ENCODE measurements around the gene ESD. TPM values are rescaled to one million over a fixed set of nuclear protein-coding genes. Genes with fewer than 3 reads are reported as not detected.
"Not testable (repeated sequence)": the region's sequence is repeated elsewhere in the genome, so short reads cannot be mapped to it uniquely, and the experiment has no call there.

The ESD gene
- total RNA-seq, 1 donor from 2014 or later: 86.4 TPM

DNA sequence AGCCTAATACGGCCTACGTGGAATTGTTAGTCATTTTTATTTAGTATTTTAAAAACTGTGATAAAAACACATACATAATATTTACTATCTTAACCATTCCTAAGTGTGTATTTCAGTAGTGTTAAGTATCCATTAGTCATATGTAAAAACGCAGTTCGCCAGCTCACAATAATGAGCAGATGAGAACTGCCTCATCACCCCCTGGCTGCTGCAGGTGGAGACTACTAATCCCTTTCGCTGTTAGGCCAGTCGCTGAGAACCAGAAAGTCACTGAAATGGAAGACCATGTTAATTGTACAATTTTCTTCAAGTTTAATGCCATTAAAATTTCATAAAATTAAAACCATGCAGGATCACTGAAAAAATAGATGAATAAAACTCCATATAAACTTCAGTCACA is 1.6 kb downstream of the ESD start:
- no peak for DNase-seq (ENCODE audit: low read depth in 2 of 2)

DNA sequence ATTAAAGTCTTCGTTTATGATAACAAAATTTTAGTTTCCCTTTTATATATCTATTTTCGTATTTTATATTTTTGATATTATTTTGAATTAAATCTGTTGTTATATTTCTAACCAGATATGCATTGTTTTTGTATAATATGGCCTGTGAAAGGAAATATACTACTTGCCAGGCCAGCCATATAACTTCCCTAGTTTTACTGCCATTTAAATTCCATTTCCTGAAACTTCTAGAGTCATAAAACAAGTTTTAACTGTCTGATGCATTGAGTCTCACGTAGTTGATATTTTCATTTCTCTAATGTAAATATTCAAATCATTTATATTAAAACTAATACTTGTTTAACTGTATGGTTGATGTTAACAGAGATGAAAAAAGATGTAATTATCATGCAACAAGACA is 13.5 kb downstream of the ESD start:
- no peak for DNase-seq (ENCODE audit: low read depth in 2 of 2)

DNA sequence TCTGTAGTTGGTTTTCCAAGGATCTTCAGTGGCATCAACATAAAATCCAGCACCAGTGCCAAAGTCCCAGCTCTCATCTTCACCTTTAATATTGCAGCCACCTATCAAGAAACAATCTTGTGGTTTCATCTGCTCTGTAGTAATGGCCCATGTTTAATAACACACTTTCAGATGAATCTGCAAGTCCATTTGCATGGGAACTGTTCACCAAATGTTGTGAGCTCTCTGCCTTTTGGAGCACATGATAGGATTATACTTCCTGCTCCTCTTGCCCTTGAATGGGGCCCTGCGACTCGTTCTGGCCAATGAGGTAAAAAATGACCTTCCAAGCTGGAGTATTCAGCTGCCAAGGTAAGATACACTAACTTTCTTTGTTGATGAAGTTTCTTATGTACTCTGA is 14.3 kb downstream of the ESD start:
- no peak for DNase-seq (ENCODE audit: low read depth in 2 of 2)

DNA sequence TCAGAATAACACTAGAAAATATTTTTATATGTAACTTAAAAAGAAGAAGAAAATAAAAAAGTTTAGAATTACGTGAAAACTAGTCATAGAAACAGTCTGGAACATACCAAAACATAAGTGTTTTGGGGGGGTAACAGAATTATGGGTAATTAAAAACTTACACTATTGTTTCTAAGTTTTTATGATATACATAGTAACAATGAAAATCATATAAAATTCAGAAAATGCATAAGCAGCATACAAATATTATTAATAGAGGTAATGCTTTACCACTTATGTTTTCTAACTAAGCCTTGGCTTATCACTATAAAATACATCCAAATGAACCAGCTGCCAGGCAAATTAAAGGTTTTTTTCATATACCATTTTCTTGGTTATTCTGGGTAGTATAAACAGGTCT is 14.9 kb downstream of the ESD start:
- DNase-seq (ENCODE audit: low read depth in 2 of 2): no peak

DNA sequence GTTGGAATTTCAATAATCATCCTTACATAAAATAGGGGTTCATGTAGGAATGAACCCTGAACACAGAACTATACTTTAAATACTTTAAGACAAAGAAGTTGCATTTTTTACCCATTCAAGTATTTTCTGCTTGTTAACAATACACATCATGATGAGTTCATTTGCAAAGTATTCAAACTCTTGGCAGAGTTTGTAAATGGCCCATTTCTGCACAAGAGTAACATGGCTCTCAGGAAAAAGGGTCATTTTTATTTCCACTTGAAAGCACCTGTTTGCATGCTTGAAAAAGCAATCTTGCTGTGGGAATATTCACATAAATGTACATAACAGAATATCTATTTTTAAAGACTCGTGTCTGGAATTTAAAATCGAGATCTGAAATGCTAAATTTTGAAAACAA is 18.1 kb downstream of the ESD start:
- DNase-seq (ENCODE audit: low read depth in 2 of 2): peak; percentile 67 to 71

DNA sequence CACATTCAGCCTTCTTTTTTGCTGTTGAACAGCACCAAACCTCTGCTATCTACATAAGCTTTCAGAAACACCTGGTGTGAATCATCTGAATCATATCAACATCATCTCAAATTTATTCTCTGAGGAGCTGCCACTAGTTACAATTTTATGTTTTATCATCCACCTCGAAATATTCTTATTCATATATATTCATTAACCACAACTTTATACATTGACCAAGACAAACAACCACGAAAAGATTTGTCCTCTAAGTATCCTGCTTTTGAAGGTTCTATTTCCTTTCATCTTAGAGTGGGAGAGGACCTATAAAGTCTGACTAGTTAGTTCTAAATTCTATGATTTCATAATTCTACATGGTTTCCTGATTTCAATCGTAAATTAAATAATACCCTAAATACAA is 18.9 kb downstream of the ESD start:
- no peak for DNase-seq (ENCODE audit: low read depth in 2 of 2)

DNA sequence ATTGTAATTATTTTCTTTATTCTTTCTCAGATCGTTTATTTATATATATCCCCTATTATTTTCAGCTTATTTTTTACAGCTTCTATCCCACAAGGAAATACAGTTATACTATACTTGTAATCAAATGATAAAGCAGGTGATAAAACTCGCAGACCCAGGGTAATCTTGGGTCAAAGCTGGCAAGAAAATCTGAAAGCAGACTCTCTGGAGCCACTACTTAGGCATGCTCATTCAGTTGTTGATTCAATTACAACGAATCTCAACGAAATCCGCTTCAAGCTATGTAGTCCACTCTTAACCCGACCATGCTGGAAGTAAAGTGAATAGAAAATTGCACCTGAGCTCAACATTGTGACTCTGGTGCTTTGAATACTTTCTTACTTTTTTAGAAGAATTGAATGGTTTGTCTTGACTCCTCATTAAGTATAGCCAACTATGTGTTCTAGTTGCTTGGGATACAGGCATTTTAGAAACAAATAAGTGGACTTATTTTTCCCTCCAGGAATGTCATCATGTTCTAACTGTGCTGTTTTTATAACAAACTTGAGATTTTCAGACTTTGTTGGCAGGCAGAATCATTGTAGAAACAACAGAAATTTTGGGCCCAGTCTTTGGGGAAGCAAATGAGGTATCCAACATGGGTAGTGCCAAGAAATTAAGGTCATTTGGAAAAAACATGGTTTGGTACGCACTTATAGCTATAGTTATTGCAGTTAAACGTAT is 21.4 kb downstream of the ESD start:
- no peak for DNase-seq (ENCODE audit: low read depth in 2 of 2)

DNA sequence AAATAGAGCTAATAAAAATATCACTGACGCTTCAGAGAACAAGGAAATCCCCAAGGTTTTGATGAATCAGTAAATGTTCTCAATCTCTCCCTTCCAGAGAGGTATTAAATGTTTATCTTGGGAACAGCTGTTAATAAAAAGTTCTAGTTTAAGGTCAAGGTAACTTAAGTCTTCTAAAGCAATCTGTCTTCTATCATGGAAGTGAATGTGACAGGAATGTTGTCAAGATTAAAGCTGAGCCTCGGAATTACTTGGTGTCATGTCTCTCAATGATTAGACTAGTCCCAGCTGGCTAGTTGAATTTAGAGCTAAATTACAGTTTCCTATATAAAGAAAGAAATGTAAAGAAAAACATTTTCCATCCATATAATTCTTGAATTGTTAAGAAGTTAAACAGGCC is 23.4 kb downstream of the ESD start:
- DNase-seq (ENCODE audit: low read depth in 2 of 2): no peak

DNA sequence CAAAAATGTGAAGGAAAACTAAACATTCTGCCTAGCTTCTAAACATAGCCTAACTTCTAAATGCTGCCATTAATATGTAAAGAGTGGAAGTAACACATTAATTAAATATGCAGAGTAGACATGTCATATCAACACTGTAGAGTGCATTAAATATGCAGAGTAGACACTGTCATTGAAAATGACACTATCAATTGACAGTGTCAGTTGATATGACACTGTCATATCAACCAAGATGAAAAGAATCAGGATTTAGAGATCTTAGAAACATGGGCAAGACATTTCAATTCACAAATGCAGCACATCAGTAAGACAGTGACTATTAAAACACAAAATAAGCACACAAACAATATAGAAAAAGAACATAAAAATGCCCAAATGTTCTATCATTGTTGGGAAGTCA is 25.3 kb downstream of the ESD start:
- DNase-seq (ENCODE audit: low read depth in 2 of 2): no peak

DNA sequence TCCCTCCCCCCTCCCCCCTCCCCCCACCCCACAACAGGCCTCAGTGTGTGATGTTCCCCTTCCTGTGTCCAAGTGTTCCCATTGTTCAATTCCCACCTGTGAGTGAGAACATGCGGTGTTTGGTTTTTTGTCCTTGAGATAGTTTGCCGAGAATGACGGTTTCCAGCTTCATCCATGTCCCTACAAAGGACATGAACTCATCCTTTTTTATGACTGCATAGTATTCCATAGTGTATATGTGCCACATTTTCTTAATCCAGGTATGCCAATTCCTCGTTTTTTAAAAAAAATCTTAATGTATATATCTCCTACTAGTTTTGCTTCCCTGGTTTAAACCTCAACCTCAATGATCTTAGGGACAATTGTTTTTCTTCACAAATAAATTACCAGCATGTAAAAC is 27.0 kb downstream of the ESD start:
- not testable (repeated sequence) for DNase-seq (ENCODE audit: low read depth in 2 of 2)

DNA sequence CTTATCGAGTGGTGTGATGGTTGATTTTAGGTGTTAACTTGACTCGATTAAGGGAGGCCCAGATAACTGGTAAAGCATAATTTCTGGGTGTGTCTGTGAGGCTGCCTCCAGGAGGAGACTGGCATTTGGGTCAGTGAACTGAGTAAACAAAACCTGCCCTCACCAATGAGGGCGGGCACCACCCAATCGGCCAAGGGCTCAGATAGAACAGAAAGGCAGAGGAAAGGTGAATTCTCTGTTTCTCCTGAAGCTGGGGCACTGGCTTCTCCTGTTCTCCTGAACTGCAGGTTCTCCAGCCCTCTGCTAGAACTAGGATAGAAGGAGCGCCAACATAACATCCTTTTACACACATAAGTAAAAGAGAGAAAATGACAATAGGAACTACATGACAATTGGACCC is 35.1 kb downstream of the ESD start:
- DNase-seq (ENCODE audit: low read depth in 2 of 2): no peak

DNA sequence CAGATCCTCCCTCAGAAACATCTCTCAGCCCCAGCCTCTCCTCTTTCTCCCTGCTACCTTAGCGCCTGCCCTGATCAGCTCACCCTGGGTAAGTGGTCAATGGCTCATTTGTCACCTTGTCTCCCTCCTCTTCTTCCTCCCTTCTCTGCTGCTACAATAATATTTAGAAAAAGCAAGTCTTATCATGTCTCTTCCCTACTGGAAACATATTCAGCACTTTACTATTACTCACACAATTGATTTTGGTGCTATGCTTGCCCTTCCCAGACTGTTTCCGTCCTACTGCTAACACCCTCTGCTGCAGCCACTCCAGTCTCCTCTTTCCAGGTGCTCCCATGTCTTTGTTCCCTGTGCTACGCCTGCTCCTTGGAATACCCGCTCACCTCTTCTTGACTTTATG is 35.8 kb downstream of the ESD start:
- no peak for DNase-seq (ENCODE audit: low read depth in 2 of 2)

DNA sequence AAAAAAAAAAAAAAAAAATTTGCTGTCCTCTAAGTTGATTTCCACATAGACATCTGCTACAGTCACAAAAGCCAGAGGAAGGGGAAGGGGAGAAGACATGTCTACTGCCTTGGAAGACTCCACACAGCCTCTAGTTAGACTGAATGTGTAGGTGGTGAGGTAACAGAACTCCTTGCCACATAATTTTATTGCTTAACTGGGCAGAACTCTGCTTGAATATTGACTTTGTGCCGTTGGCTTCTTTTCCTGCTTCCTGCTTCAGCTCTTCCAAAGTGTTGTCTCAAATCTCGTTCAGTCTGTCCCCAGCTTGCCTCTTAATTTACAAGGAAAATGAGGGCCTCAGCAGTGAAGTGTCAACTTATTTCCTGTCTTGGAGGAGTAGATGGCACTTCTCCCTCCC is 37.1 kb downstream of the ESD start:
- no peak for DNase-seq (ENCODE audit: low read depth in 2 of 2)

DNA sequence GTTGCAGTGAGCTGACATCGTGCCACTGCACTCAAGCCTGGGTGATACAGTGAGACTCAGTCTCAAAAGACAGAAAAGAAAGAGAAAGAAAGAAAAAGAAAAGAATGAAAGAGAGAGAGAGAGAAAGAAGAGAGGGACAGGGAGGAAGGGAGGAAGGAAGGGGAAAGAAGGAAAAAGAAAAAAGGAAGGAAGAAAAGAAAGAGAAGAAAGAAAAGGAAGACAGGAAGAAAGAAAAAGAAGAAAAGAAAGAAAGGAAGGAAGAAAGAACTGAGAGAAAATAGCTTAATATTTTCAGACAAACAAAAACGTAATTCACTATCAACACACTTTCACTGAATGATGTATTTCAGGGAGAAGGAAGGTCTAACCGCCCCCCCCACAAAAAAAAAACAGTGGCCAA is 39.3 kb downstream of the ESD start:
- no peak for DNase-seq (ENCODE audit: low read depth in 2 of 2)

DNA sequence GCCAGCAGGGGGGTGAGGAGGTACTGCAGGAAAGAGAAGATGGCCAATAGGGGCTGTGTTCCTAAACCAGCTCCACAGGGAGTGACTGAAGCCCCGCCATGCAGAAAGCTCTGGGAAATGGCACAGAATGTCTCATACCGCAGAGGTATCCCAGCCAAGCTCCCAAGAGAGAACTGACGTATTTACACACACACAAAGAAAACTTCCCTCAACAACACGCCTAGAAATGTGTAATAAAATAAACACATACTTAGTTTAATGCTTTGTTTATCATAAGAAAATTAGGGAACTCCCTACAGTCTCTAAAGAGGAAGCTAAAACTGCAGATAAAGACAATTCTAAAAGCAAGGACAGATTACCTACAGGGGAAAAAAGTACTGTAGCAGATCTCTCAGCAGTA is 40.0 kb downstream of the ESD start:
- DNase-seq (ENCODE audit: low read depth in 2 of 2): peak in 1 of 2 donors; percentile 9

DNA sequence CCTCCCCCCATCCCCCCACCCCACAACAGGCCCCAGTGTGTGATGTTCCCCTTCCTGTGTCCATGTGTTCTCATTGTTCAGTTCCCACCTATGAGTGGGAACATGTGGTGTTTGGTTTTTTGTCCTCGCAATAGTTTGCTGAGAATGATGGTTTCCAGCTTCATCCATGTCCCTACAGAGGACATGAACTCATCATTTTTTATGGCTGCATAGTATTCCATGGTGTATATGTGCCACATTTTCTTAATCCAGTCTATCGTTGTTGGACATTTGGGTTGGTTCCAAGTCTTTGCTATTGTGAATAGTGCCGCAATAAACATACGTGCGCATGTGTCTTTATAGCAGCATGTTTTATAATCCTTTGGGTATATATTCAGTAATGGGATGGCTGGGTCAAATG is 41.5 kb downstream of the ESD start:
- not testable (repeated sequence) for DNase-seq (ENCODE audit: low read depth in 2 of 2)

DNA sequence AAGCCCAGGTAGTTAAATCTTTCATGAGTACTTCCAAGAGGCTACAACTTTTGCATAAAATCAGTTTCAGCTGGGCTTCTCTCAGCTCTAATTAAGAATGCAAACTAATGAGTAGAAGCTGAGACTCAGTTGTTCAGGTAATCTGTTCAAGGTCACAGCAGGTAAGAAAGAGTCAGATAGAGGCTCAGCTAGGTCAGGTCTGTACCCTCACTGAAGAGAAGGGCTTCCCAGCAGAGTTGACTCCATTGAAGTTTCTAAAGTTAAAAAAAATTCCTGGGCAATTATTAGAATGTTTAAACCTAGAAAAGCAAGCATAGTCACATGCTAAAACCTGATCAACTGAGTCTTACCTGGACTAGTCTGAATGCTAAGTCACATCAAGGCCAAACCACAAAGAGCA is 42.1 kb downstream of the ESD start:
- DNase-seq (ENCODE audit: low read depth in 2 of 2): no peak

DNA sequence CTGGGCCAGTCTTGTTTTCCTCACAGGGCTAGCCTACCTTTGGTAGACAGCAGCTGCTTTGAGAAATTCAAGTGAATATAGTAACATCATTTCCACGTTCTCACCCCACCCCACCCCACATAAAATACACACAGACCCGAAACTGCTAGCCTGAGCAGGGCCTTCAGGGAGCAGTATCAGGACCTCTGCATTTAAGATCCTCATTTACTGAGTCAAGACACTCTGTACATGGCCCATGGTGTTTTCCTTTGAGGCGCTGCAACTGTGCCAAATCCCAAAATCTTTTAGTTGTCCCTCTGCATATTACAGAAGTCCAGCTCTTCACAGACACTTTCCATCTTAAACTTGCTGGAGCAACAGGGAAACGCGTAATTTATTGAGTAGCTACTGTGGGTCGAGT is 43.0 kb downstream of the ESD start:
- no peak for DNase-seq (ENCODE audit: low read depth in 2 of 2)

DNA sequence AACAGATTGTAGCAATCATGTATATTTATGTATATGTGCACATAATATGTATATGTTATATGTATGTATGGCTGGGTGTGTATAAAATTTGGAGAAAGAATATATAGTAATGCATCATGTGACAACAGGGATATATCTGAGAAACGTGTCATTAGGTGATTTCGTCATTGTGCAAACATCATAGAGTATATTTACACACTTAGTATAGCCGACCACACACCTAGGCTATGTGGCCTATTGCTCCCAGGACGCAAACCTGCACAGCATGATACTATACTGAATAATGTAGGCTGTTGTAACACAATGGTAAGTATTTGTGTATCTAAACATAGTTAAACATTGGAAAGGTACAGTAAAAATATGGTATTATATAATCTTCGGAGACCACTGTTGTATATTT is 43.8 kb downstream of the ESD start:
- no peak for DNase-seq (ENCODE audit: low read depth in 2 of 2)

DNA sequence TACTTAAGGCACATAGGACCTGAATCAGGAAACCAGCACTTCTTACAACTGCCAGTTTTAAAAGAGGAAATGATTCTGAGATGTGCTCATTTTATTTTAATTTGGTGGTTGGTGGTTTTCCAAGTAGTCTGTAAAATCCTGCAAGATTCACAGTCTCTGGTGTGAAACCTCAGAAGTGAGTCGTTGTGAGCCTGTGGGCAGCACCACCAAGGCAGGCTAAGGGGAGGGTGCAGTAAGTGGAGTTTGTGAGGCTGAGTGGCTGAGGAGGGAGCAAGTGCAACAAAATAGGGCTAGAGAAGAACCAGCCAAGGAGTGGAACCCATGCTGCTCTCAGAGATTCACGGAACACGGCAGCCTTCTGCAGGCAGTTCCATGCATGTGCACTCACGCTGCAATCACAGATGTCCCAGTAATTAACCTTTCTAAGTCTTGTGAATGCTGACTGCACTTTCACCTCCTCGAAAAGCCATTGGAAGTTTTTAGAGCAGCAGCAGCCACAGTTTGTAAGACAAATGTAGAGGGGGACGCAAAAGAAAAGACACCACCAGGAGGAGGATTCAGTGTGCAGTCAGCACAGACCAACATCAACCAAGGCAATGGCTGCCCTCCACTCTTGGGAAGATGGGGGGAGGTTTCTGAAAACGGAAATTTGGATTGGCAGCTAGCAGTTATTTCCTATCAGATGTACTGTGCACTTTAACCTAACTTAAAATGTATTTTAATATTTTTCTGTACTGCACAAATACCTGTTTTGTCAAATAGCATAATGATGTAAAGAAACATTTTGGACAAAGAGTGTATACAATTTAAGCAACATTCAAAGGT is 44.9 kb downstream of the ESD start:
- peak; percentile 54 to 58 for DNase-seq (ENCODE audit: low read depth in 2 of 2)

DNA sequence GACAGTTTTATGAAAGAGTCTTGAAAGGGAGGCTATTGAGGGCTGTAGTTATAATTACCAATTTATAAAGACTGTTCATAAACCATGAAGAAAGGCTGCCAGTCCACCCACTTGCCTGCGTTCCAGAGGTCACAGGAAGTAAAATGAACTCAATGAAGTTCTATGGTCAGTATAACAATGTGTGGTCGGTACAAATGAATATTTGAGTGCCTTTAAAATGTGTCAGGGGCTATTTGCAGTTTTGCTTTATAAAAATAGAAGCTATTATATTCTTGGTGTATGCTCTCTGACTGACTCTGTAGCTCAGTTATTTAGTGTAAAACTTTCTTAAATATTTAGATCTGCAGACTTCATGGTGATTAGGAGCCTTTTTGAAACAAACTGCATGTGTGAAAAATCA is 47.0 kb downstream of the ESD start:
- DNase-seq (ENCODE audit: low read depth in 2 of 2): no peak

DNA sequence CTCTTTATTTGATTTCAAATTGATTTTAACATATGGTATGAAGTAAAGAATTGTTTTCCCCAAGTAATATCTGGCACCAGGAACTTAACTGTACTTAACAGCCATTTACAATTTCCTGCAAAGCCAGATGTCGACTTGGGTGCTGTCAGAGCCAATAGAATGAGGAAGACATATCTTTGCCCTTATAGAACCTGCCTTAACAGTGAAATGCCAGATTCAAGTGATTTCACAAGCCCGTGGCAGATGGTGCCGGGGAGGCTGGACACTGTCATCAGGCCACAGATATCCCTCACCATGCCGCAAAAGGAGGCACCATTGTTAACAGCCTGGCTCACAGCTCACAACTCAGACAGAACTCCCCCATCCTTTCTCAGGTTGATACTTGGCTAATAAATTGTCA is 48.7 kb downstream of the ESD start:
- no peak for DNase-seq (ENCODE audit: low read depth in 2 of 2)
